Body of pancreas (tissue), 4 donors: ENCODE results near the gene PKD1L1.

Source experiments
- POLR2A ChIP-seq, 3 donors: fragments of 450-650 bp; IDR thresholded peaks; one replicate each; pipeline ENCODE4 v1.6.1; 2016; ENCODE audit warnings: antibody characterized with exemption in 3 of 3, mild to moderate bottlenecking in 2 of 3
- TF ChIP-seq, protein P1 (sequence below), 7 experiments: fragments of 450-650 bp in 4 of 7; fragments of 200-600 bp in 3 of 7; sonication (generic) in 3 of 7; IDR thresholded peaks; one replicate each; pipeline ENCODE4 v1.5.1; 2016 to 2019; ENCODE audit warnings: antibody characterized with exemption in 7 of 7

- TF ChIP-seq, protein P1, sequence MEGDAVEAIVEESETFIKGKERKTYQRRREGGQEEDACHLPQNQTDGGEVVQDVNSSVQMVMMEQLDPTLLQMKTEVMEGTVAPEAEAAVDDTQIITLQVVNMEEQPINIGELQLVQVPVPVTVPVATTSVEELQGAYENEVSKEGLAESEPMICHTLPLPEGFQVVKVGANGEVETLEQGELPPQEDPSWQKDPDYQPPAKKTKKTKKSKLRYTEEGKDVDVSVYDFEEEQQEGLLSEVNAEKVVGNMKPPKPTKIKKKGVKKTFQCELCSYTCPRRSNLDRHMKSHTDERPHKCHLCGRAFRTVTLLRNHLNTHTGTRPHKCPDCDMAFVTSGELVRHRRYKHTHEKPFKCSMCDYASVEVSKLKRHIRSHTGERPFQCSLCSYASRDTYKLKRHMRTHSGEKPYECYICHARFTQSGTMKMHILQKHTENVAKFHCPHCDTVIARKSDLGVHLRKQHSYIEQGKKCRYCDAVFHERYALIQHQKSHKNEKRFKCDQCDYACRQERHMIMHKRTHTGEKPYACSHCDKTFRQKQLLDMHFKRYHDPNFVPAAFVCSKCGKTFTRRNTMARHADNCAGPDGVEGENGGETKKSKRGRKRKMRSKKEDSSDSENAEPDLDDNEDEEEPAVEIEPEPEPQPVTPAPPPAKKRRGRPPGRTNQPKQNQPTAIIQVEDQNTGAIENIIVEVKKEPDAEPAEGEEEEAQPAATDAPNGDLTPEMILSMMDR (IDR thresholded peaks at IDR 0.05), result no peak
- TF ChIP-seq POLR2A (IDR thresholded peaks at IDR 0.05), result no peak
Measured at GRCh38 chr7:47905076-47905920, 43.0 kb downstream of the PKD1L1 start.
